HG02943 (cell line): ENCODE data around the gene NETO2.
"Not testable (repeated sequence)": the region's sequence is repeated elsewhere in the genome, so short reads cannot be mapped to it uniquely, and the experiment has no call there.

Source experiments
- ATAC-seq: cut with Tn5 transposase; IDR thresholded peaks from one replicate; pipeline ENCODE4 v1.9.1; 2021; ENCODE audit warnings: mild to moderate bottlenecking, low read depth, moderate library complexity; ENCODE audit not compliant: unreplicated experiment

Gene NETO2

GRCh38 chr16:47136099-47136842, 7.5 kb downstream of the NETO2 start:
- no peak for ATAC-seq

- ATAC-seq = no peak
Observed at GRCh38 chr16:47134550-47134949, 9.2 kb downstream of the NETO2 start.

- no peak for ATAC-seq
Observed at GRCh38 chr16:47132308-47132707, 11.4 kb downstream of the NETO2 start.

- ATAC-seq = no peak
Observed at GRCh38 chr16:47129755-47130435, 13.8 kb downstream of the NETO2 start.

GRCh38 chr16:47127541-47127940, 16.2 kb downstream of the NETO2 start:
- no peak for ATAC-seq

- no peak for ATAC-seq
Observed at GRCh38 chr16:47125757-47126156, 18.0 kb downstream of the NETO2 start.

- ATAC-seq = no peak
Observed at GRCh38 chr16:47113130-47113529, 30.6 kb downstream of the NETO2 start.

- ATAC-seq = no peak
Observed at GRCh38 chr16:47110939-47111338, 32.8 kb downstream of the NETO2 start.

- ATAC-seq = no peak
Observed at GRCh38 chr16:47109361-47109760, 34.4 kb downstream of the NETO2 start.

- not testable (repeated sequence) for ATAC-seq
Observed at GRCh38 chr16:47102921-47103320, 40.8 kb downstream of the NETO2 start.

- not testable (repeated sequence) for ATAC-seq
Observed at GRCh38 chr16:47097154-47097553, 46.6 kb downstream of the NETO2 start.

- ATAC-seq = no peak
Observed at GRCh38 chr16:47096297-47096696, 47.4 kb downstream of the NETO2 start.

GRCh38 chr16:47084198-47084597, 59.5 kb downstream of the NETO2 start:
- no peak for ATAC-seq

- ATAC-seq = no peak
Observed at GRCh38 chr16:47082099-47082865, 61.5 kb downstream of the NETO2 start.

GRCh38 chr16:47081115-47081514, 62.6 kb downstream of the NETO2 start:
- no peak for ATAC-seq

GRCh38 chr16:47079860-47080259, 63.9 kb downstream of the NETO2 start:
- no peak for ATAC-seq

GRCh38 chr16:47073223-47074155, 70.3 kb downstream of the NETO2 start:
- no peak for ATAC-seq

- ATAC-seq = no peak
Observed at GRCh38 chr16:47072158-47072557, 71.6 kb downstream of the NETO2 start.

- ATAC-seq = no peak
Observed at GRCh38 chr16:47069841-47070584, 73.7 kb downstream of the NETO2 start.

- no peak for ATAC-seq
Observed at GRCh38 chr16:47069313-47069712, 74.4 kb downstream of the NETO2 start.
